H1 (cell line): ENCODE measurements around the gene TLL1. TPM values are rescaled to one million over a fixed set of nuclear protein-coding genes. Genes with fewer than 3 reads are reported as not detected.

Experiments
- CTCF ChIA-PET: fragments of 300-600 bp; sonication (Branson Sonifier 250); formaldehyde crosslinking; loops from one replicate; lab custom pipeline; 2021; ENCODE audit not compliant: partially characterized antibody; lab: Charles Lee
- POLR2A ChIA-PET: fragments of 300-600 bp; sonication (Branson Sonifier 250); formaldehyde crosslinking; loops from one replicate; lab custom pipeline; 2021; ENCODE audit warnings: inconsistent platforms; ENCODE audit not compliant: partially characterized antibody; lab: Charles Lee
- DNase-seq, 2 experiments: peaks; one replicate each; pipeline versions ENCODE4 v3.0.0 to v3.0.0-alpha.2; 2010 to 2022; ENCODE audit warnings: low spot score in 2 of 2, low read depth in 1 of 2, mixed read lengths in 1 of 2
- FAIRE-seq: peaks from 2 replicates; lab custom pipeline; 2011; peaks lifted over from hg19 to GRCh38; lab: Jason Lieb, UNC
- H2AFZ ChIP-seq: 2 replicates; pipeline ENCODE4 v1.8.1; 2012; ENCODE audit warnings: low read length, inconsistent platforms
- H2AK5ac ChIP-seq: 2 replicates; pipeline ENCODE4 v1.6.1; 2013; ENCODE audit warnings: low read depth, low read length
- H2BK120ac ChIP-seq: replicated peaks from 2 replicates; pipeline ENCODE3; 2013; ENCODE audit warnings: low read depth, low read length, inconsistent platforms
- H2BK12ac ChIP-seq: 2 replicates; pipeline ENCODE4 v1.6.1; 2013; ENCODE audit warnings: low read depth, low read length
- H2BK15ac ChIP-seq: 2 replicates; pipeline ENCODE4 v1.6.1; 2013; ENCODE audit warnings: low read length
- H2BK20ac ChIP-seq: 2 replicates; pipeline ENCODE4 v1.6.1; 2013; ENCODE audit warnings: low read length
- H2BK5ac ChIP-seq: 2 replicates; pipeline ENCODE4 v1.6.1; 2013; ENCODE audit warnings: low read depth, low read length
- H3K14ac ChIP-seq: 2 replicates; pipeline ENCODE4 v1.6.1; 2013; ENCODE audit warnings: inconsistent platforms; ENCODE audit not compliant: insufficient read length
- H3K18ac ChIP-seq: 2 replicates; pipeline ENCODE4 v1.6.1; 2013; ENCODE audit warnings: low read length; ENCODE audit errors: extremely low read depth
- H3K23ac ChIP-seq: 2 replicates; pipeline ENCODE4 v1.6.1; 2013; ENCODE audit warnings: inconsistent platforms; ENCODE audit not compliant: insufficient read length
- H3K23me2 ChIP-seq: 2 replicates; pipeline ENCODE4 v1.6.1; 2013; ENCODE audit warnings: low read depth, low read length
- H3K27ac ChIP-seq: 2 replicates; pipeline ENCODE4 v1.6.1; 2011; ENCODE audit warnings: low read depth, low read length, inconsistent platforms
- H3K27me3 ChIP-seq, 4 experiments: replicated peaks in 1 of 4; 1 replicate in 1 of 4; 2 replicates in 3 of 4; pipeline versions ENCODE4 v1.6.1 to v1.8.1; 2011 to 2013; ENCODE audit warnings: low read length in 3 of 4, mild to moderate bottlenecking in 3 of 4, inconsistent platforms in 2 of 4, mixed read lengths in 2 of 4, moderate library complexity in 1 of 4; ENCODE audit not compliant: control insufficient read depth in 3 of 4, insufficient read depth in 3 of 4; ENCODE audit errors: extremely low read depth in 1 of 4
- H3K36me3 ChIP-seq, 4 experiments: 2 replicates each; pipeline versions ENCODE4 v1.6.1 to v1.8.1; 2011 to 2013; ENCODE audit warnings: mild to moderate bottlenecking in 4 of 4, low read length in 3 of 4, moderate library complexity in 2 of 4, control low read depth in 1 of 4, inconsistent platforms in 1 of 4; ENCODE audit not compliant: insufficient read depth in 4 of 4, control insufficient read depth in 2 of 4
- H3K4ac ChIP-seq: replicated peaks from 2 replicates; pipeline ENCODE3; 2013; ENCODE audit warnings: low read length, low read depth, mixed read lengths, inconsistent platforms; ENCODE audit not compliant: insufficient read length
- H3K4me1 ChIP-seq, 4 experiments: replicated peaks in 1 of 4; 1 replicate in 1 of 4; 2 replicates in 3 of 4; pipeline versions ENCODE4 v1.6.1 to v1.8.1; 2011 to 2013; ENCODE audit warnings: low read length in 3 of 4, inconsistent platforms in 2 of 4, mixed read lengths in 1 of 4; ENCODE audit not compliant: insufficient read depth in 4 of 4, control insufficient read depth in 3 of 4
- H3K4me2 ChIP-seq, 2 experiments: 2 replicates each; pipeline versions ENCODE4 v1.6.1 to v1.8.1; 2011 to 2013; ENCODE audit warnings: low read depth in 2 of 2, low read length in 2 of 2, control low read depth in 1 of 2, inconsistent platforms in 1 of 2, mild to moderate bottlenecking in 1 of 2; ENCODE audit not compliant: insufficient read depth in 1 of 2
- H3K4me3 ChIP-seq, 4 experiments: fragments of 200-600, 300-600 bp in 1 of 4; sonication (generic), shearing (Covaris generic), sonication (Bioruptor Twin) in 1 of 4; 2 replicates each; pipeline versions ENCODE4 v1.5.1 to v1.8.1; 2011 to 2016; ENCODE audit warnings: low read length in 4 of 4, low read depth in 3 of 4, control low read depth in 2 of 4, inconsistent platforms in 2 of 4, mild to moderate bottlenecking in 2 of 4, mixed read lengths in 1 of 4, moderate library complexity in 1 of 4; ENCODE audit not compliant: insufficient read depth in 2 of 4; ENCODE audit errors: extremely low read depth in 1 of 4
- H3K56ac ChIP-seq: replicated peaks from 2 replicates; pipeline ENCODE3; 2013; ENCODE audit warnings: low read depth, mild to moderate bottlenecking, mixed read lengths, low read length, inconsistent platforms; ENCODE audit not compliant: insufficient read length
- H3K79me1 ChIP-seq: 2 replicates; pipeline ENCODE4 v1.6.1; 2013; ENCODE audit warnings: low read depth, low read length, control low read depth
- H3K79me2 ChIP-seq, 2 experiments: 2 replicates each; pipeline versions ENCODE4 v1.6.1 to v1.8.1; 2012 to 2013; ENCODE audit warnings: low read length in 2 of 2, mild to moderate bottlenecking in 2 of 2, inconsistent platforms in 1 of 2; ENCODE audit not compliant: insufficient read depth in 2 of 2, control insufficient read depth in 1 of 2
- H3K9ac ChIP-seq, 4 experiments: replicated peaks in 1 of 4; 1 replicate in 1 of 4; 2 replicates in 3 of 4; pipeline versions ENCODE4 v1.6.1 to v1.8.1; 2011 to 2013; ENCODE audit warnings: low read depth in 3 of 4, low read length in 3 of 4, control low read depth in 2 of 4, mild to moderate bottlenecking in 2 of 4, moderate library complexity in 2 of 4, inconsistent platforms in 1 of 4; ENCODE audit errors: extremely low read depth in 1 of 4
- H3K9me3 ChIP-seq, 2 experiments: 2 replicates each; pipeline versions ENCODE4 v1.6.1 to v1.8.1; 2012 to 2013; ENCODE audit warnings: mild to moderate bottlenecking in 2 of 2, moderate library complexity in 2 of 2, control low read depth in 1 of 2, inconsistent platforms in 1 of 2, low read depth in 1 of 2, low read length in 1 of 2, mixed read lengths in 1 of 2; ENCODE audit not compliant: insufficient read depth in 2 of 2
- H4K20me1 ChIP-seq, 2 experiments: replicated peaks in 1 of 2; 2 replicates each; pipeline versions ENCODE3 to v1.8.1; 2011 to 2013; ENCODE audit warnings: inconsistent platforms in 2 of 2, low read length in 2 of 2, mild to moderate bottlenecking in 1 of 2; ENCODE audit not compliant: insufficient read depth in 2 of 2, control insufficient read depth in 1 of 2
- H4K5ac ChIP-seq: 2 replicates; pipeline ENCODE4 v1.6.1; 2013; ENCODE audit warnings: low read length, low read depth, mixed read lengths, inconsistent platforms; ENCODE audit not compliant: insufficient read length
- H4K8ac ChIP-seq: 2 replicates; pipeline ENCODE4 v1.8.0; 2013; ENCODE audit warnings: mild to moderate bottlenecking, moderate library complexity, low read length, inconsistent platforms; ENCODE audit not compliant: insufficient read depth; ENCODE audit errors: extremely low read depth
- H4K91ac ChIP-seq: replicated peaks from 2 replicates; pipeline ENCODE3; 2013; ENCODE audit warnings: low read length, mixed read lengths, inconsistent platforms; ENCODE audit not compliant: insufficient read length
- ATF2 ChIP-seq: IDR thresholded peaks from 2 replicates; pipeline ENCODE4 v1.6.1; 2012; ENCODE audit warnings: low read length, inconsistent platforms
- CTBP2 ChIP-seq: IDR thresholded peaks from 2 replicates; pipeline ENCODE4 v1.7.0; 2011; ENCODE audit warnings: borderline replicate concordance, mild to moderate bottlenecking, moderate library complexity, mixed read lengths, low read length; ENCODE audit not compliant: insufficient read depth, insufficient read length
- KDM4A ChIP-seq: IDR thresholded peaks from one replicate; pipeline ENCODE4 v1.7.1; 2012; ENCODE audit warnings: low read depth, mild to moderate bottlenecking, moderate library complexity, low read length, inconsistent platforms; ENCODE audit not compliant: severe bottlenecking
- NRF1 ChIP-seq: IDR thresholded peaks from 2 replicates; pipeline ENCODE4 v1.6.1; 2011; ENCODE audit warnings: mild to moderate bottlenecking, low read depth, low read length, improper control_type of control experiment
- POLR2AphosphoS5 ChIP-seq: IDR thresholded peaks from 2 replicates; pipeline ENCODE4 v1.6.1; 2011; ENCODE audit warnings: low read depth, low read length
- SIX5 ChIP-seq: IDR thresholded peaks from 2 replicates; pipeline ENCODE4 v1.6.1; 2011; ENCODE audit warnings: mild to moderate bottlenecking, low read depth, low read length
- SP4 ChIP-seq: IDR thresholded peaks from 2 replicates; pipeline ENCODE4 v1.6.1; 2012; ENCODE audit warnings: low read length, inconsistent platforms
- TCF12 ChIP-seq: IDR thresholded peaks from 2 replicates; pipeline ENCODE4 v1.6.1; 2011; ENCODE audit warnings: low read depth, mild to moderate bottlenecking, low read length
- USF2 ChIP-seq: IDR thresholded peaks from 2 replicates; pipeline ENCODE4 v1.6.1; 2011; ENCODE audit warnings: low read length, improper control_type of control experiment
- WGBS, 2 experiments: shearing (Covaris generic) in 1 of 2; methylation state at CpG; one replicate each; pipeline versions ENCODE4 v1.1.6 to v1.1.7; 2013 to 2015; ENCODE audit warnings: low lambda C conversion rate in 2 of 2, mixed read lengths in 2 of 2, inconsistent platforms in 1 of 2, low coverage in 1 of 2, missing lambda C conversion rate in 1 of 2; ENCODE audit not compliant: insufficient replicate concordance in 2 of 2, insufficient coverage in 1 of 2, insufficient read length in 1 of 2; ENCODE audit errors: extremely low coverage in 1 of 2, missing lambda C conversion rate in 1 of 2; 5-methylcytosine and 5-hydroxymethylcytosine counted together
- polyA plus RNA-seq, 7 experiments: library from polyadenylated mRNA; depleted of rRNA in 3 of 7; stranded (reverse) in 5 of 7; unstranded in 2 of 7; fragments of >200 nt in 5 of 7; fragments of 200-250 nt in 2 of 7; gene quantifications; 1 replicate in 5 of 7; 2 replicates in 1 of 7; 4 replicates in 1 of 7; pipeline versions ENCODE4 v1.2.1 to v1.2.3, GENCODE V29; 2011 to 2013; ENCODE audit warnings: missing spikeins in 2 of 7, mixed read lengths in 2 of 7
- total RNA-seq: library from RNA; stranded (reverse); fragmentation: NEBNext Ultra II Directional; extraction: Animal tissue kit (Norgen Biotek cat#: 25700); gene quantifications from 2 replicates; pipeline ENCODE4 v1.2.1, GENCODE V29; 2021

The TLL1 gene
- total and polyA plus RNA-seq, 2 of the 8 experiments (the other 6 are each of a cell fraction or from before 2014, with no cell fraction given): 0.18 to 1.1 TPM

GRCh38 chr4:165953181-165953580, 80.1 kb downstream of the TLL1 start:
- Histone ChIP-seq H3K36me3 (no peaks in the 10 kb centered on the region), H4K8ac (no peak overlapping the region), H2BK12ac (no peak overlapping the region), H3K18ac (no peak overlapping the region), H4K91ac (no peak overlapping the region), H3K4me1 (no peaks in the 10 kb centered on the region), H3K23ac (no peak overlapping the region), H2AK5ac (no peak overlapping the region), H3K9ac (no peak overlapping the region), H2BK120ac (no peak overlapping the region), H2AFZ (no peak overlapping the region), H3K4me2 (no peak overlapping the region), H3K27ac (no peak overlapping the region), H4K5ac (no peak overlapping the region), H3K27me3 (no peaks in the 10 kb centered on the region), H3K9me3 (no peaks in the 10 kb centered on the region), H3K14ac (no peak overlapping the region), H2BK5ac (no peak overlapping the region), H2BK15ac (no peak overlapping the region), H2BK20ac (no peak overlapping the region), H3K79me2 (no peaks in the 10 kb centered on the region), H3K23me2 (no peaks in the 10 kb centered on the region), H4K20me1 (no peaks in the 10 kb centered on the region), H3K56ac (no peak overlapping the region), H3K79me1 (no peaks in the 10 kb centered on the region), H3K4me3 (no peak overlapping the region), H3K4ac (no peak overlapping the region)
- CTCF ChIA-PET: no interaction called here
- DNase-seq (no peak), FAIRE-seq (no peak)
- 89% methylated on average over 4 of the region's 4 CpGs; no CpG with 5 or more reads in 1 of the 2 experiments for WGBS, 2 experiments
- POLR2A ChIA-PET: no interaction called here
- TF ChIP-seq SIX5 (no peak), USF2 (no peak), ATF2 (no peak), NRF1 (no peak), KDM4A (no peak), TCF12 (no peak), CTBP2 (no peak), POLR2AphosphoS5 (no peak), SP4 (no peak)
